Stimulated activated naive CD8-positive, alpha-beta T cell treated with anti-CD3 and anti-CD28 coated beads, Interleukin-15, amount 100 ng/mL, for 72 hours (primary cell): Measurements from ENCODE around the gene TMEM8B.
"Not testable (repeated sequence)": the region's sequence is repeated elsewhere in the genome, so short reads cannot be mapped to it uniquely, and the experiment has no call there.

Experiments
- ATAC-seq: fragments of 150-1000 bp; cut with Tn5 transposase; 2 replicates; pipeline ENCODE4 v1.10.0; 2021; ENCODE audit warnings: mild to moderate bottlenecking, moderate library complexity
- DNase-seq, 2 donors: peaks; one replicate each; pipeline ENCODE4 v3.0.0; 2021 to 2022
- H3K27ac Mint-ChIP-seq, 2 donors: one replicate each; pipeline ENCODE4 v1.8.0; 2022; ENCODE audit warnings: mild to moderate bottlenecking in 2 of 2, mixed read lengths in 2 of 2, moderate library complexity in 2 of 2
- H3K27me3 Mint-ChIP-seq: one replicate; pipeline ENCODE4 v1.8.0; 2022; ENCODE audit warnings: mixed read lengths
- H3K4me1 Mint-ChIP-seq: one replicate; pipeline ENCODE4 v1.8.0; 2022; ENCODE audit warnings: mild to moderate bottlenecking, mixed read lengths
- H3K4me3 Mint-ChIP-seq, 2 donors: one replicate each; pipeline ENCODE4 v1.8.0; 2022; ENCODE audit warnings: mild to moderate bottlenecking in 2 of 2, mixed read lengths in 2 of 2, moderate library complexity in 1 of 2
- H3K9me3 Mint-ChIP-seq, 2 donors: one replicate each; pipeline ENCODE4 v1.8.0; 2022; ENCODE audit warnings: mixed read lengths in 2 of 2

Gene TMEM8B

DNA sequence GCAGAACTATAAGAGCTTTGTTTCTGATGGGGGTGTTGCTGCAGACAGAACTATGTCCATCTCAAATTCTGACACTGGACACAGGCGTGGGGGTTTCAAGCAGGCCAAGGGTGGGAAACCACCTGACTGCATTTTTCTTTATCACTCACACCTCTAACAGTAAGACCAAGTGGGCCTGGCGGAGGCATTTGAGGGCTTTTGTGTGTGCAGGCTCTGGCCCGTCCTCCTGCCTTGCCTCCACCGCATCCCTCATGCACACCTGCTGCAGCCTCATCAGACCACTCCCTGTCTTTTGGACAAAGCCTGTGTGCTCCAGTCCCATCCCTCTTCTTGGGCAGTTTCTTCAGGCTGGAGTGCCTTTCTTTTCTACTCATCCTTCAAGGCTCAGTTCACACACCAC lies 33.3 kb downstream of the TMEM8B start:
- Mint-ChIP-seq H3K4me1 (no peaks in the 10 kb centered on the region), H3K27ac (no peak overlapping the region), H3K9me3 (no peaks in the 10 kb centered on the region), H3K4me3 (no peak overlapping the region), H3K27me3 (peaks cover 43% of the 10 kb centered on the region)
- DNase-seq (no peak), ATAC-seq (no peak)

DNA sequence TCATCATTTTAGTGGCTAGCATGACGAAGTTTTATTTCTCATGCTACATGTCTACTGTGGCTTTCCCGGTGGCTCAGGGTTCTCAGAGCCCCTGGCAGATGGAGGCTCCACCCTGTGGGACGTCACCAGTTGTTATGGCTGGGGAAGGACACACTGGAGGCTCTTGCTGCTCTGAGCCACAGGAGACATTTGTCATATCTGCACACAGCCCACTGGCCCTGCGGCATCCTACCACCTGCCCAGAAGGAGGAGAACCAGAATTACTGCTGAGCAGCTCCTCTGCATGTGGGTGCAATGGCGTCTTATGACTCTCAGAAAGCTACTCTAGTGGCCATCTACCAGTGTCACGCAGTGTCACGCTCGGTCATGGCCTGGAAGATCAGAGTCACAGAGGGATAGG lies 34.6 kb downstream of the TMEM8B start:
- no peaks in the 10 kb centered on the region for H3K9me3 Mint-ChIP-seq
- H3K4me1 Mint-ChIP-seq: no peaks in the 10 kb centered on the region
- no peak overlapping the region for H3K4me3 Mint-ChIP-seq
- ATAC-seq: no peak
- H3K27ac Mint-ChIP-seq: no peak overlapping the region
- H3K27me3 Mint-ChIP-seq: peaks cover 51% of the 10 kb centered on the region
- no peak for DNase-seq

DNA sequence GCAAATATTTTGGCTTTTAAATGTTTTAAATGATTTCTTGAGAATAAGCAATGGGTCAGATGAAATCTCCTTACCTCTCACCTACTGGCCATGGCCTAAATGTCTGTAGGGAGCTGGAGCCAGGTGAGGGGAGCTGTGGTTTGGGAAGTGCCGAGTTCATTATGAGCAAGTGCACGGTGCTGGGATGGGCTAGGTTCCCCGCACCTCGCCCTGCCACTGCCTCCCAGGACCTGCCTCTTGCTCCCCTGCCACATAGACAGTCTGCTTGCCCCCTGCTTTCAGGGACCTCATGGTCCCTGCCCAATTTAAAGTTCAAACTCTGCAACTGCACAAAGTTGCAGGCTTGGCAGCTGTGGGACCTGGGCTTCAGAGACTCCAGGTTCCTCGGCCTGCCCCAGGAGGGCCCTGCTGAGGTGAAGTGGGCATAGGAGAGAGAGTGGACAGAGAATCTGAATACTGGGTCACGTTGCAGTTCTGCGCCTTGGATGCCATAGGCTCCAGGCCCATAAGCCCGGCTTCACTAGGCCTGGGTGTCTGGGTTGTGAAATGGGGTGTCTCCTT lies 35.7 kb downstream of the TMEM8B start:
- Mint-ChIP-seq H3K9me3 (no peaks in the 10 kb centered on the region), H3K27me3 (peaks cover 51% of the 10 kb centered on the region), H3K4me1 (no peaks in the 10 kb centered on the region), H3K27ac (no peak overlapping the region), H3K4me3 (no peak overlapping the region)
- DNase-seq: no peak
- ATAC-seq: no peak

DNA sequence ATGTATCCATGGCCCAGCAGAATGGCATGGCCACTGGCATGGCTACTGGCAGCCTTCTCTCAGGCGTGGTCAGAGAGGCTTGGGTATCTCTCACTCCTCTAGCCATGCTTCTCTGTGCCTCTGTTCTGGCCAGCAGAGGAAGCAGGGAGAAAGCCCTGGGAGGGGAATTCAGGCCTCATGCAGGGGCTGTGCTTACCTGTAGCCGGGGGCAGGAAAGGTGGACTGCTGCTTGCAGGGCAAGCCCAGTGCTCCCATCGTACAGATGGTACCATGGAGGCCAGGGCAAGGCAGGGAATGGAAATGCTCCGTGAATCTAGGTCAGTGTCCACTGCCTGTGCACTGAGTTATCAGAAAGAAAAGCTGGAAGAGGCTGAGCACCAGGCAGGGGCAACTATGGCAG lies 38.5 kb downstream of the TMEM8B start:
- Mint-ChIP-seq H3K9me3 (no peaks in the 10 kb centered on the region), H3K4me1 (no peaks in the 10 kb centered on the region), H3K4me3 (no peak overlapping the region), H3K27me3 (peaks cover 29% of the 10 kb centered on the region), H3K27ac (peak overlapping the region in 1 of 2 donors; percentile 48)
- DNase-seq (no peak), ATAC-seq (no peak)

DNA sequence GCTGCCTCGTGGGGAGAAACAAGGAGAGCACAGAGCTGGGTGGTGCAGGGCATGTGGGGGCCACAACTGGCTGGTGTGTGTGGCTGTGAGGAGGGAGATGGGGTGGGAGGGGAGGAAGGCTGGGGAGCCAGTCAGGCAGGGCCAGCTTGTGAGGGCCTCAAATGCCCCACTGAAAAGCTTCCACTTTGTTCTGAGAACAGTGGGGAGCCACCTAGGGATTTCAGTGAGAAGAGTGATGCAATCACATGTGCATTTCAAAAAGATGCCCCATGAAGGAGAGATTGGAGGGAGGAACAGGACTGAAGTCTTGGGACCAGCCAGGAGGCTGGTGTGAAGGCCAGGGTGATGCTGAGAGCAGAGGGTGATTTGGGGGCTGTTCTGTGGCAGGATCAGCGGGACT lies 39.9 kb downstream of the TMEM8B start:
- H3K27ac Mint-ChIP-seq: peak overlapping the region in 1 of 2 donors; percentile 56
- H3K9me3 Mint-ChIP-seq: no peaks in the 10 kb centered on the region
- no peak overlapping the region for H3K4me3 Mint-ChIP-seq
- H3K4me1 Mint-ChIP-seq: no peaks in the 10 kb centered on the region
- DNase-seq (no peak), ATAC-seq (no peak)
- H3K27me3 Mint-ChIP-seq: peaks cover 24% of the 10 kb centered on the region

- Mint-ChIP-seq H3K4me3 (no peak overlapping the region), H3K27ac (peak overlapping the region in 1 of 2 donors; percentile 64), H3K4me1 (no peaks in the 10 kb centered on the region), H3K9me3 (no peaks in the 10 kb centered on the region), H3K27me3 (peaks cover 16% of the 10 kb centered on the region)
- ATAC-seq (no peak), DNase-seq (no peak)
Measured at GRCh38 chr9:35869621-35870216, 40.7 kb downstream of the TMEM8B start.

GRCh38 chr9:35870351-35870923 lies 41.4 kb downstream of the TMEM8B start, which contains the start of gene OR13J1:
Gene OR13J1 (minus strand): TSS chr9:35870401. CDS start chr9:35870401, 0 bp downstream.
- peak within 1 kb of the TSS in 1 of 2 donors; percentile 64 for H3K27ac Mint-ChIP-seq
- H3K9me3 Mint-ChIP-seq: no peaks in the 10 kb centered on the region
- ATAC-seq (no peak), DNase-seq (no peak)
- no peak within 1 kb of the TSS for H3K4me3 Mint-ChIP-seq
- H3K27me3 Mint-ChIP-seq: peaks cover 9% of the 10 kb centered on the region
- H3K4me1 Mint-ChIP-seq: no peaks in the 10 kb centered on the region

DNA sequence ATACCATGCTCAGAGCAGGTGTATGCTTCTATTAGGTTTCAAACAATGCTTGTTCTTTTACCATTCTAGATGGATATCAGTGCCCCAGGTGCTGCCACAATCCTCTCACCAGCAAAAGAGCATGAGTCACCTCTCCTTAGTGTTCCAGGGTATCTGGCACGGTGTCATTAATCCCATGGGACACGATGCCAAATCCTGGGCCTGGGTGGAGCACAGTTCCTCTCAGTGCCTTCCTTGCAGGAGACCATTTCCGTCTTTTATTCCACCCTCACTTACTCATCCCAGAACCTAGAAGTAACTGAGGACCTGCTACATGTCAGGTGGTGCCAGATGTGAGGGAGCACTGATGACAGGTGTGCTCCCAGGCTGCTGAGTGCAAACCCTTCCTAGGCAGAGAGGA lies 42.5 kb downstream of the TMEM8B start:
- no peaks in the 10 kb centered on the region for H3K4me1 Mint-ChIP-seq
- no peak overlapping the region for H3K4me3 Mint-ChIP-seq
- ATAC-seq (no peak), DNase-seq (no peak)
- H3K9me3 Mint-ChIP-seq: no peaks in the 10 kb centered on the region
- peaks cover 9% of the 10 kb centered on the region for H3K27me3 Mint-ChIP-seq
- H3K27ac Mint-ChIP-seq: no peak overlapping the region

DNA sequence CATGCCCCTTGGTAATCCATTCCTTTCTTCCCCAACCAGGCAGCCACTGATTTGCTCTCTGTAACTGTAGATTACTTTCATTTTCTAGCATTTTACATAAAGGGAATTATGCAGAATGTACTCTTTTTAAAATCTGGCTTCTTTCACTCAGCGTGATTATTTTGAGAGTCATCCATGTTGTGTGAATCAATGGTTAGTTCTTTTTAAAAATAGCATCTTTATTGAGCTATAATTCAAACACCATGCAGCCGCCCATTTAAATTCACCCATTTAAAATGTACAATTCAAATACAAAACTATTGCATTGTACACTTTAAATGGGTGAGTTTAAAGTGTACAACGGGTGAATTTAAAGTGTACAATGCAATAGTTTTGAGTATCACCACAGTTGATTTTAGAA lies 43.5 kb downstream of the TMEM8B start:
- Mint-ChIP-seq H3K27ac (no peak overlapping the region), H3K4me1 (no peaks in the 10 kb centered on the region), H3K27me3 (peaks cover 6% of the 10 kb centered on the region), H3K9me3 (peaks cover 4 to 6% of the 10 kb centered on the region in 2 donors), H3K4me3 (no peak overlapping the region)
- DNase-seq (no peak), ATAC-seq (no peak)

DNA sequence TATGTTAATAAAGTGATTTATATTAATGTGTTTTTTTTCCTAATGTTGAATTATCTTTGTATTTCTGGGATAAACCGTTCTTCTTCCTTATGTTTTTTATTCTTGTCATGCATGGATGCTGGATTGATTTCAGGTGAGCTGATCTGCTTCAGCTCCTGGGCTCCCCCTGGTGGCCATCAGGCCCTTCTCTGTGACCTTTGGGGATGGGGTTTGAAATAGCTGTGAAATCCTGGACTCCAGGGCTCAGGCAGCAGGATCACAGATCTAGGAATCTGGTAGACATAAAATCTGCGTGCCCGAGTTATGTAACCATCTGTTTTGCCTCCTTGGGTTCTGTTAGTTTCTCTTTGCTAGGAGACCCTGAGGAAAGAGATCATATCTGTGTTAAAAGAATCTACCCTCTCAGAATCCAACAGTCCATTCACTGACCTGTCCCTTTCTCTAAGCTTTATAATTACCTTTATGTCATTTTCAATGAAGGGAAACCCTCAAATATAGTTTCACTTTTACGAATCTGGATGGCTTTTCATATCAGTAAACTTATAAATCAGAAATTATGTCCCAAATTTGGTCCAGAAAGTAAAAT lies 53.3 kb downstream of the TMEM8B start:
- Mint-ChIP-seq H3K27me3 (no peaks in the 10 kb centered on the region), H3K9me3 (peaks cover 6% of the 10 kb centered on the region in 2 donors), H3K4me1 (no peaks in the 10 kb centered on the region), H3K27ac (no peak overlapping the region), H3K4me3 (no peak overlapping the region)
- DNase-seq: peak; percentile 64 to 68
- ATAC-seq: peak; percentile 67

DNA sequence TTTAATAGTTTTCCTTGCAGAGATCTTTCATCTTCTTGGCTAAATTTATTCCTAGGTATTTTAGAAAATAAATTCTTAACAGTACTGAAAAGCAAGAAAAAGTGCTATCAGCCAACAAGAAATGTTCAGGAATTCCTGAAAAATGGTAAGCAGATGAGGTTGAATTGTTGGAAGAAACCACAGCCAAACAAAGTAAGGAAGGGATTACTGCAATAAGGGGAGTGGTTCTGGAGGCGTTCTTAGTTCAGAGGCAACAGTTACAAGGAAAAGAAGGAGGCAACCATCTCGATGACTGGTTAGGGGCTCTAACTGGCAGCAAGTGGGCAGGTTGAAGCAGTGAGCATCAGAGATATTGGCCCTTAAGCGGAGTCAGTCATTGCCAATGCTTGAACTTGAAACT lies 54.0 kb downstream of the TMEM8B start:
- Mint-ChIP-seq H3K9me3 (no peaks in the 10 kb centered on the region), H3K27me3 (no peaks in the 10 kb centered on the region), H3K4me3 (no peak overlapping the region), H3K4me1 (no peaks in the 10 kb centered on the region), H3K27ac (no peak overlapping the region)
- no peak for DNase-seq
- ATAC-seq: no peak

DNA sequence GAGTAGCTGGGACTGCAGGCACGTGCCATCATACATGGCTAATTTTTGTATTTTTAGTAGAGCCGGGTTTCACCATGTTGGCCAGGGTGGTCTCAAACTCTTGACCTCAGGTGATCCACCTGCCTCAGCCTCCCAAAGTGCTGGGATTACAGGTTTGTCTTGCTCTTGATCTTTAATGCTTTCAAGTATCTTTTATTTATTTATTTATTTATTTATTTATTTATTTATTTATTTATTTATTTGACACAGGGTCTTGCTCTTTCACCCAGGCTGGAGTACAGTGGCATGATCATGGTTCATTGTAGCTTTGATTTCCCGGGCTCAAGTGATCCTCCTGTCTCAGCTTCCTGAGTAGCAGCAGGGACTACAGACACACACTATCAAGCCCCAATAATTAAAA lies 55.9 kb downstream of the TMEM8B start:
- H3K27ac Mint-ChIP-seq: peak overlapping the region in 1 of 2 donors; percentile 48
- DNase-seq, H3K9me3 Mint-ChIP-seq, H3K4me1 Mint-ChIP-seq, H3K4me3 Mint-ChIP-seq, ATAC-seq, H3K27me3 Mint-ChIP-seq: not testable (repeated sequence)

DNA sequence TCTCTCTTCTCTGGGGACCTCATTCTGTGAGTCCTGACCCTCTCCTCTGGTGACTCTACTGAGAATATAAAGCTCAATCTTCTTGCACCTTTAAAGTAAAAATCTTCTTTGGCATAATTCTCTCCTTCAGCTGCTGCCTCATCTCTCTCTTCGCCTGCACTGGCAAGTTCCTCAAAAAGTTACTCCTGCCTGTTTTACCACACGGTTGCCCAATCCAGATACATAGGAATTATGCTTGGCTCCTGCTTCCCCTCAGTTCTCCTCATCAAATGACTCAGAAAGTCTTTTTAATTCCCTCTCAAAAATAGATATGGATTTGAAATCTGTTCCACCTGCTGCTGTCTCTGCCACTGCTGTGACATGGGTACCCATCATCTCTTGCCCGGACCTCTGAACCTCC lies 62.6 kb downstream of the TMEM8B start:
- Mint-ChIP-seq H3K4me1 (no peaks in the 10 kb centered on the region), H3K27ac (no peak overlapping the region), H3K4me3 (no peak overlapping the region), H3K27me3 (peaks cover 18% of the 10 kb centered on the region), H3K9me3 (no peaks in the 10 kb centered on the region)
- DNase-seq (no peak), ATAC-seq (no peak)

- Mint-ChIP-seq H3K4me1 (no peaks in the 10 kb centered on the region), H3K9me3 (no peaks in the 10 kb centered on the region), H3K27me3 (peaks cover 18% of the 10 kb centered on the region), H3K4me3 (no peak overlapping the region), H3K27ac (no peak overlapping the region)
- ATAC-seq (no peak), DNase-seq (no peak)
Measured at GRCh38 chr9:35892051-35892450, 63.0 kb downstream of the TMEM8B start.

DNA sequence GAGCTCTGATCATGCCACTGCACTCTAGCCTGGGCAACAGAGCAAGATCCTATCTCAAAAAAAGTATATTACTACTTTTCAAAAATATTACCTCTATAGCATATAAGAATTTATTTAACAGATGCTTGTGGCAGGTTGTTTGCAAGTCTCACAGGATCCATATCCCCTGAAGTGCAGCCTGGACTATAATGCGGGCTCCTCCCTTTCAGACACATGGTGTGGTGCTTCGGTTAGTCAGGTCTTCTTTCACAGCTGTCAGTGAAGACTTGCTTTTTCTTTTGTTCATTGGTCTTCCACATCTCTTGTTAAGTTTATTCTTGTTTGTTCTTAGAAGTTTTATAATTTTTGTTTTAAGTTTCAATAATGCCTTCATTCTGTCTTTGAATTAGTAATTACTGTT lies 67.5 kb downstream of the TMEM8B start:
- Mint-ChIP-seq H3K27ac (no peak overlapping the region), H3K27me3 (peaks cover 9% of the 10 kb centered on the region), H3K9me3 (no peaks in the 10 kb centered on the region), H3K4me3 (no peak overlapping the region), H3K4me1 (no peaks in the 10 kb centered on the region)
- DNase-seq (no peak), ATAC-seq (no peak)

DNA sequence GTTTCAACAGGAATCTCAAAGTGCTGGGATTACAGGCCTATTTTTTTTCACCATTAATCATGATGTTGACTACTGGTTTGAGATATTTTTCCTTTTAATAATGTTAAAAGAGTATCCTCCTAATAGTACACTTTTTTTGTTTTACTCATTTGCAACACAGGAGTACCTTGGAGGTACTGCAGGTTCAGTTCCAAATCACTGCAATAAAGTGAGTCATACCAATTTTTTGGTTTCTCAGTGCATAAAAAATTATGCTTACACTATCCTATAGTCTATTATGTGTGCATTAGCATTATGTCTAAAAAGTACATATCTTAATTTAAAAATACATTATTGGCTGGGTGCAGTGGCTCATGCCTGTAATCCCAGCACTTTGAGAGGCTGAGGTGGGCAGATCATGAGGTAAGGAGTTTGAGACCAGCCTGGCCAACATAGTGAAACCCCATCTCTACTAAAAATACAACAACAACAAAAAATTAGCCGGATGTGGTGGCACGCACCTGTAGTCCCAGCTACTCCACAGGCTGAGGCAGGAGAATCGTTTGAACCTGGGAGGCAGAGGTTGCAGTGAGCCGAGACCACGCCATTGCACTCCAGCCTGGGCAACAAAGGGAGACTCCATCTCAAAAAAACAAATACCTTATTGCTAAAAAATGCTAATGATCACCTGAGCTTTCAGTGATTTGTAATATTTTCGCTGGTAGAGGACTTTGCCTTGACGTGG lies 68.5 kb downstream of the TMEM8B start:
- H3K27me3 Mint-ChIP-seq, H3K4me3 Mint-ChIP-seq, H3K4me1 Mint-ChIP-seq, DNase-seq, H3K9me3 Mint-ChIP-seq, H3K27ac Mint-ChIP-seq, ATAC-seq: not testable (repeated sequence)
